NCI-H2171 (cell line): ENCODE data around the gene LAPTM5.

Source experiments
- DNase-seq: peaks from one replicate; lab custom pipeline; 2025; lab: John Stamatoyannopoulos, UW

LAPTM5 gene

GRCh38 chr1:30728832-30729638 is 28.5 kb downstream of the LAPTM5 start:
- no peak for DNase-seq

DNA sequence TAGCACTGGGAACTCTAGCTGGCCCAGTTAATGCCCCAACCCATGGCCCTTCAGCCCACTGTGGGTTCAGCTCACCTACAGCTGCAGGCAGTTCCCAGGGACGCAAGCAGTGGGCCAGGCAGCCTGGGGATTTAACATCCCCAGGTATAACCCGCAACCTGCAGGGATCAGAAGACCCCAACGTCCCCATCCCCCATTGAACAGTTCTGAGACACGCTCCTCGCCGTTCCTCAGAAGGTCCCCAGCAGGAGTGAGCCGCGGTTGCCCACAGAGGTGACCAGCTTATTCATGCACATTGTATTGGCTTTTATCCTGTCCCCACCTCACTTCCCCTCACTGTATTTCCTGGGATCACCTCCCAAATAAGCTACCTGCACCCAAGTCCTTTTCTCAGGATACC is 29.2 kb downstream of the LAPTM5 start:
- DNase-seq = no peak

DNA sequence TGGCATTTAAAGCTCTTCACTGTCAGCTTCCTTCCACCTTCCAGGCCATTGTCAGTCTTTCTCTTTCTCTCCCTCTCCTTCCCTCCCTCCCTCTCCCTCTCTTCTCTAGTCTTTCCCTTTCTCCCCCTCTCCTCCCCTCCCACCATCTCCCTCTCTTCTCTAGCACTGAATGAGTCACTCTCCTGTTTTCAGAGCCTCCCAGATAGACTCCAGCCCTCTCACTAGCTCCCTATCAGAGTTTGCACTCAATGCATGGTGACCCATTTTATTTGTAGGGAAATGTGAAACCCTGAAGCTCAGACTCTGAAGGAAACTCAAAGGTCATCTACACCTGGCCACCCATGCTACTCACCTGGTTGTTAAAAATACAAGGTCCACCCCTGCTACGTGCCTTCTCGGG is 29.8 kb downstream of the LAPTM5 start:
- DNase-seq = no peak

- no peak for DNase-seq
These were observed 30.5 kb downstream of the LAPTM5 start for GRCh38 chr1:30726773-30727684.

GRCh38 chr1:30726236-30726635 is 31.3 kb downstream of the LAPTM5 start:
- DNase-seq = no peak

DNA sequence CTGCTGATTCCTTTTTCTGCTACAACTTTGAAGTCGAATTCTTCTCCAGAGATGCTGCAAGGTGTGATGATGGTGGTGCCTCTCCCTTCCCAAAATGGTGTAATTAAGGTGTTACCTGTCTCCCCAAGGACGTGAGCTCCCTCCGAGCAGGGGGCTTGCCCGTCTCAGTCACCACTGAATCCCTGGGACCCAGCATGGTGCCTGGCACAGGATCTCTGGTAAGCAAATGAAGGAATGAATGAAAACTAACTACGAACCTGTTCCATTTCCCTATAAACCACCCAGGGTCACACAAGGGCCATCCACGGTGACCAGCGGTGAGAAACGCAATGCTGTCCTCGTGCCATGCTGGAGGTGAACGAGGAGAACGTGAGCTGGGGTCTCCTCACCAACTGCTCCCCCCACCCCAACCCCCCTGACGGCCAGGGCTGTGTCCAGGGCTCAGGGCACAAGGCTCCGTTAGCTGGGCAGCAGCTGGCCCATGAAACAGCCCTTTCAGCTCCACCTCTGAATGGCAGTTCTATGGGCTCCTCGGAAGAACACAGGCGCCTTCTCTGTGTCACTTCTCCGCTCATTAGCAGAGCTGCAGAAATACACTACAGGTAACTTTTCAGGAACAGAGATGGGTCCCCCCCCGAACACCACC is 32.0 kb downstream of the LAPTM5 start:
- no peak for DNase-seq

DNA sequence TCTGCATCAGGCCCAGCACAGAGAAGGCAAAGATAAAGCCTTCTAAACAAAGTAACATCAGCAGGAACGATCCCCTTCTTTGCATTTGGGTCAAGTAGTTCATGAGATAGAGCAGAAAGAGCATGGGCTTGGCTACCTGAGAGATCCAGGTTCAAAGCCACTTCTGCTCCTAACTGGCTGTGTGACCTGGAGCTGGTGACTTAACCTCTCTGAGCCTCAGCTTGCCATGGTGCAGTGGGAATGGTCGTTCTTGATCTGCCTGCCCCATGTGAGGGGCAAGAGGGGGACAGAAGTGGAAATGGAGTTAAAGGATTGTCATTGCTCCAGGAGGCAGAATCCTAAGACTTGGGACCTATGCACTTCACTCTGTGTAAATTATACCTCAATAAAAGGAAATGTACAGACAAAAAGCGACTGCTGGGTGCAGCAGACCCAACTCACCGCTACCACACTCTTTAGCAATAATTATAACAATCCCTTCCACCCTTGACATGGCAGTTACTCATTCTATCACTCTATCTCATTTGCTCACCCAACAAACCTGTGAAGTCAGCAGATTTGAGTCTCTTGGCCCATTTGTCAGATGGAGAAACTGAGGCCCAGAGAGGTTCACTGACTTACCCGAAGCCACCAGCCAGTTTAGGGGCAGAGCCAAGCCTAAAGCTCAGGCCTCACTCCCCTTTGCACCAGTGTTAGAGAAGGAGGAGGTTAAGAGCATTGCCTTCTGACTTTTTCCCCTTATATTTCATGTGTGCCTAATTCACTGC is 32.7 kb downstream of the LAPTM5 start:
- DNase-seq = no peak

GRCh38 chr1:30724175-30724574 is 33.4 kb downstream of the LAPTM5 start:
- no peak for DNase-seq

- DNase-seq = no peak
These were observed 34.2 kb downstream of the LAPTM5 start, which contains the start of gene MATN1 for GRCh38 chr1:30723331-30723755. Gene MATN1 (minus strand): TSS chr1:30723585. CDS start chr1:30723551, 34 bp downstream.

- DNase-seq = no peak
These were observed 35.6 kb downstream of the LAPTM5 start for GRCh38 chr1:30721812-30722537.

DNA sequence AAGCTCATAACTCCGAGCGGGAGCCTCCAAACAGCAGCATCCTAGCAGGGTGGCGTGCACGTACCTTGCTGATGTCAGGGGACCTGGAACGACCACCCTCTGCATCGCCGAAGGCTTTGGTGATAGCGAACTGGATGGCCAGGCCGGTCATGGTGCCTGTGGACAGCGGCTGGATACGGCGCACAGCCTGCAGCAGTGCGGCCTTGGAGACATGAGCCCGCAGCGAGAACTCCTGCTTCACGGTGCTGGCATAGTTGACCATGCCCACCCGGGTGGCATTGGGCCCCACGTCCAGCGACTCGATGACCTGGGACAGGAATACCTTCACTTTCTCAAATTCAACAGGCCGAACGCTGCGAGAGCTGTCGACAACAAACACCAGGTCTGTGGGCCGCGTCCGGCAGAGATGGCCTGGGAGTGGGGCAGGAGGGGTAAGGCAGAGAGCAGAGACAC is 36.2 kb downstream of the LAPTM5 start:
- no peak for DNase-seq

GRCh38 chr1:30720271-30721223 is 37.0 kb downstream of the LAPTM5 start:
- DNase-seq = no peak

DNA sequence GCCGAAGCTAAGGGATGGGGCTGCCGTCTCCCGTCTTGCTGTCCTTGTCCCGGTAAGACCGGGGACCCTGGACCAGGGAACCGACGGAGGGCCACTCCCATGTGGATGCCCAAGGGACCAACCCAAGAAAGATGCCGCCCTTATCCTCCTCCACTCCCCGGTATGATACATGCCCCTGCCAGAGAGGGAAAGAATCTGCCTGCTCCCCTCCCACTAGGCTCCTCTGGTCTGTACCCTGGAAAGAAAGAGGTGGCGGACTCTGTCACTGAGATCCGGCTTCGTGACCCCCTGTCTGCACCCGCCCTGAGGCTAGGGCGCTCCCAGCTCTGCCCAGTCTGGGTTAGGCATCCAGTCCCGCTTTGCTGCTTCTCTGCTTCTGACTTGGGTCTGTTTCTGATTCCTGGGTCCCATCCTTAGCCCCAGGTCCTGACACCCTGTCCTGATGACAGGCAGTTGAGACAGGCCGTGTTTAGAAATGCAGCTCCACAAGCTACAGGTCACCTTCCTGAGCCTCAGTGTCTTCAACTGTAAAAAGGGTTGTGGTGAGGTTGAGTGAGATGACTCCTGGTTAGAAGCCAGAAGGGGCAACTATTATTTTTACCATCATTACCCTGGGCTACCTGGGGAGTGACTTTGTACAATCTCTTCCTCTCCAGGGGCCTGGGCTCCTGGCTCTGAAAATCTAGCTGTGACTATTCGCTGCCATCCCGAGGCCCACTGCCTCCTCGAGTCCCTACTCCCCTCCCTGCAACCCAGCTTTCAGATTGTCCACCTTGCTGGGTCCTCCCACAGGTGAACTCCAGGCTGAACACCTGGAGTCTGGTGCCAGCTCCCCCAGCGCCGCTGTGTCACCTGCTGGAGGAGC is 37.9 kb downstream of the LAPTM5 start:
- peak; percentile 70 for DNase-seq

DNA sequence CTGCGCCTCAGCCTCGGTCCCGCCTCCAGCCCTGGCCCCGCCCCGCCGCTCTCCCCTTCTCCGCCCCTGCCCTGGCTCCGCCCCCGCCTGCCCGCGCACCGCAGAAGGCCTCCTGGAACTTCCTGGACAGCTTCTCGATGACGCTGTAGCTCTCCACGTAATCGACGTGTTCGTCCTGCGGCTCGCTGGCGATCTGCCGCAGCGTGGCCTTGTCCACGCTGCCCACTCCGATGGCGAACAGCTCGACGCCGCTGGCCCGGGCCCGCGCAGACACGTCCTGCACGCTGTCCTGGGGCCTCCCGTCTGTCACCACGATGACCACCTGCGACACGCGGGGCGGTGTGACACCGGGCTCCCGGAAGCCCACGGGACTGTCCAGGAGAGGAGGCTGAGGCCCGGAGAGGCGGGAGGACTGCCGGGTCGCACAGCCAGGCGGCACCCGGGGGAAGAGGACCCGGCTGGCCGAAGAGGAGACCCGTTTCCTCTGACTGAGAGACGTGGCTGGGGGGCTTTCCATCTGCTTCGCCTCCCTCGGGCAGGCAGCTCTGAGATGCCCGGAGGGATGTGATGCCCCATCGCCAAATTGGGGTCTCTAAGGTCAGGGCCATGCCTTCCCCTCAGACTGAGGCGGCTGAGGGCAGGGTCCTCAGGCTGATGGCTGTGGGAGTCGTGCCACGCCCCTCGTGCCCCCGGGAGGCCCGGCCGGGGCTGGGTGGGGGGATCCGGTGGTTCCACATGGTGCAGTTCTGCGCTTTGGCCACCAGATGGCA is 38.8 kb downstream of the LAPTM5 start:
- no peak for DNase-seq

GRCh38 chr1:30718091-30718635 is 39.4 kb downstream of the LAPTM5 start:
- DNase-seq = peak; percentile 99

- no peak for DNase-seq
These were observed 40.9 kb downstream of the LAPTM5 start for GRCh38 chr1:30716646-30717045.

DNA sequence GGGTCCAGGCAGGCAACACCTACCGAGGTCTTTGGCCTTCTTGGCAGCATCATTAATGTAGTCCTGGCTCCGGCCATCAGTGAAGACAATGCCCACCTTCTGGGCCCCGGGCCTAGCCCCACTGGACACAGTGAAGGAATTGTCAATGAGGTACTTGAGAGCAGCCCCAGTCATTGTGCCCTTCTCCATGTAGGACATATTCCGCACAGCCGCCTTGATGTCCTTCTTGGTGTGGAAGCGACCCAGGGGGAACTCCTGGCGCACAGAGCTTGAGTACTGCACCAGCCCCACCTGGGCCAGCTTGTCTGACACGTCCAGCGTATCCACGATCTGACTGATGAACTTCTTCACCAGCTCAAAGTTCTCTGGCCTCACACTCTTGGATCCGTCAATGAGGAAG is 41.7 kb downstream of the LAPTM5 start:
- DNase-seq = no peak

- no peak for DNase-seq
These were observed 42.4 kb downstream of the LAPTM5 start for GRCh38 chr1:30715216-30715615.
